Brain pericyte (primary cell): ENCODE data around the gene PCDHA5.

ENCODE experiments used
- DNase-seq: peaks from one replicate; pipeline ENCODE4 v3.0.0-alpha.2; 2012; ENCODE audit warnings: low read depth, low spot score

The PCDHA5 gene

DNA sequence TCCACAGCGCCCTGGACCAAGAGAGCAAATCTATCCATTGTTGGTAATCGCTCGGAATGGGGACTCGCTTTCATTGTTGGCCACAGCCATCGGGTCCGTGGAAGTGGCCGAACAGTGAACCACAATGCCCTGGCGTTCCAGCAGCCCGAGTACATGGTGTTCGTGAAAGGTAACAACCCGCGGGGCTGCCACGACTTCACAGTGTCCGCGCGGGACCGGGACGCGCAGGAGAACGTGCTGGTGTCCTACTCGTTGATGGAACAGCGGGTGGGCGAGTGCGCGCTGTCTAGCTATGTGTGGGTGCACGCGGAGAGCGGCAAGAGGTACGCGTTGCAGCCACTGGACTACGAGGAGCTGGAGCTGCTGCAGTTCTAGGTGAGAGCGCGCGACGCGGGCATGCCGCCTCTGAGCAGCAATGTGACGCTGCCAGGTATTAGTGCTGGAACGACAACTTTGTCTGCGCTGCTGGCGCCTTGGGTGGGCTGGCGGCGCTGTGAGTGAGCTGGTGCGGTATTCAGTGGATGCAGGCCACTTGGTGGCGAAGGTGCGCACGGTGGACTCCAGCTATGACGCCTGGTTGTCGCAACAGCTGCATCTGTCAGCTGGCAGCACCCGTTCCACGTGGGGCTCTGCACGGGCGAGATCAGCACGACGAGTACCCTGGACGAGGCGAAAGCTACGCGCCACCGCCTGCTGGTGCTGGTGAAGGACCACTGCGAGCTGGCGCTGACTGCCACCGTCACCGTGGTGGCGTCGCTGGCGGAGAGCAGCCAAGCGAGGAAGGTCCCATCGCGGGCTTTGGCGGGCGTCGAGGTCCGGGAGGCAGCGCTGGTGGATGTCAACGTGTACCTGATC lies 41.3 kb downstream of the PCDHA5 start:
- DNase-seq = no peak

DNA sequence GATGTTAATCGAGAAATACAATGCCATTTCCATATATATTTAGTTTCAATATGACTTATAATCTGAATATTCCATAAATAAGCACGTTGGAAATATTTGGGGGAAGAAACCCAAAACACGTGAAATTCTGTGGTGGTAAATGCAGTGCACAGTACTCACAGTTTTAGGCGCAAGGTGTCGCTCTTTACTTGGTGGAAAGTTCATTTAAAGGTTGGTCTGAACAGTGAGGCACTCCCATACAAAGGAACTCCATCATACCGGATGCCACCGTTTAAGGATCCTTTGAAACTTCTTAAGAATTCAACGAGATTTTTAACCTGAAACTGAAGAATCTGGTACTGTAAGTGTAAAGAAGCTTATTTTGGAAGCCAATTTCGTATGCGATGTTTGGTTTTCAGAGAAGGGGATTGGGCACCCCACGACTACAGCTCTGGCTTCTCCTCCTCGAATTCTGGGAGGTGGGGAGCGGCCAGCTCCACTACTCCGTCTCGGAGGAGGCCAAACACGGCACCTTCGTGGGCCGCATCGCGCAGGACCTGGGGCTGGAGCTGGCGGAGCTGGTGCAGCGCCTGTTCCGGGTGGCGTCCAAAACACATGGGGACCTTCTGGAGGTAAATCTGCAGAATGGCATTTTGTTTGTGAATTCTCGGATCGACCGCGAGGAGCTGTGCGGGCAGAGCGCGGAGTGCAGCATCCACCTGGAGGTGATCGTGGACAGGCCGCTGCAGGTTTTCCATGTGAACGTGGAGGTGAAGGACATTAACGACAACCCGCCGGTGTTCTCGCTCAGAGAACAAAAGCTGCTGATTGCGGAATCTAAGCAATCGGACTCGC lies 47.5 kb downstream of the PCDHA5 start, which contains the start of gene PCDHA11:
PCDHA11 (plus strand) TSS at position 237 of the 834 bp plus-strand sequence; CDS start at position 384, 147 bp downstream.
- DNase-seq = no peak

- no peak for DNase-seq
Observed at GRCh38 chr5:140869555-140869886, 48.1 kb downstream of the PCDHA5 start.

GRCh38 chr5:140870221-140871201 lies 49.1 kb downstream of the PCDHA5 start:
- no peak for DNase-seq
